Endodermal cell (in vitro differentiated cells): ENCODE results near the gene POC1B. TPM values are rescaled to one million over a fixed set of nuclear protein-coding genes. Genes with fewer than 3 reads are reported as not detected.

ENCODE experiments used
- DNase-seq: peaks from one replicate; pipeline ENCODE4 v3.0.0-alpha.2; 2017
- H3K27ac ChIP-seq: 2 replicates; pipeline ENCODE4 v1.5.1; 2013; ENCODE audit warnings: mild to moderate bottlenecking, low read depth, low read length, moderate library complexity
- H3K27me3 ChIP-seq: 2 replicates; pipeline ENCODE4 v1.6.1; 2013; ENCODE audit warnings: mild to moderate bottlenecking, low read length, moderate library complexity; ENCODE audit not compliant: insufficient read depth, control insufficient read depth, poor library complexity, severe bottlenecking
- H3K36me3 ChIP-seq: 2 replicates; pipeline ENCODE4 v1.7.0; 2013; ENCODE audit warnings: mild to moderate bottlenecking, low read length, moderate library complexity; ENCODE audit not compliant: control insufficient read depth, insufficient read depth
- H3K4me1 ChIP-seq: one replicate; pipeline ENCODE4 v1.7.0; 2013; ENCODE audit warnings: low read length; ENCODE audit not compliant: control insufficient read depth, insufficient read depth
- H3K4me3 ChIP-seq: 2 replicates; pipeline ENCODE4 v1.5.1; 2013; ENCODE audit warnings: mild to moderate bottlenecking, low read length, moderate library complexity
- H3K9ac ChIP-seq: 2 replicates; pipeline ENCODE4 v1.6.1; 2013; ENCODE audit warnings: mild to moderate bottlenecking, low read length, moderate library complexity; ENCODE audit not compliant: poor library complexity, severe bottlenecking; ENCODE audit errors: extremely low read depth
- H3K9me3 ChIP-seq: 2 replicates; pipeline ENCODE4 v1.6.1; 2013; ENCODE audit warnings: mild to moderate bottlenecking, low read length, moderate library complexity; ENCODE audit not compliant: control insufficient read depth
- H3K27ac Mint-ChIP-seq: 2 replicates; pipeline ENCODE4 v1.8.0; 2020; ENCODE audit warnings: mixed read lengths
- H3K27me3 Mint-ChIP-seq: 2 replicates; pipeline ENCODE4 v1.8.0; 2021; ENCODE audit warnings: mild to moderate bottlenecking, mixed read lengths; ENCODE audit not compliant: insufficient read depth
- H3K36me3 Mint-ChIP-seq: 2 replicates; pipeline ENCODE4 v1.8.0; 2020; ENCODE audit warnings: low read depth, mixed read lengths
- H3K4me1 Mint-ChIP-seq: 2 replicates; pipeline ENCODE4 v1.8.0; 2020; ENCODE audit warnings: mixed read lengths
- H3K4me3 Mint-ChIP-seq: 2 replicates; pipeline ENCODE4 v1.8.0; 2020; ENCODE audit warnings: mild to moderate bottlenecking, moderate library complexity, mixed read lengths
- H3K9me3 Mint-ChIP-seq: 2 replicates; pipeline ENCODE4 v1.8.0; 2020; ENCODE audit warnings: mild to moderate bottlenecking, mixed read lengths
- CTCF ChIP-seq: fragments of 200-600 bp; sonication (generic); conservative IDR thresholded peaks from 2 replicates; pipeline ENCODE4 v1.5.0; 2021; ENCODE audit warnings: antibody characterized with exemption, mild to moderate bottlenecking
- WGBS, 2 experiments: methylation state at CpG; one replicate each; pipeline versions ENCODE4 v1.1.5 to v1.1.7; 2013; ENCODE audit warnings: missing lambda C conversion rate in 2 of 2, mixed read lengths in 1 of 2; ENCODE audit not compliant: insufficient coverage in 1 of 2, insufficient read length in 1 of 2; 5-methylcytosine and 5-hydroxymethylcytosine counted together
- total RNA-seq, 2 donors: library from RNA; stranded (reverse); fragmentation: NEBNext Ultra II Directional in 1 of 2; extraction: Animal tissue kit (Norgen Biotek cat#: 25700) in 1 of 2; gene quantifications; 2 replicates in 1 of 2; 3 replicates in 1 of 2; pipeline ENCODE4 v1.2.1, GENCODE V29; 2021

The POC1B gene
- total RNA-seq, 2 donors from 2014 or later = 22.3 to 36.1 TPM

- Mint-ChIP-seq H3K9me3 (no peaks in the 10 kb centered on the region), H3K4me1 (peaks cover 10% of the 10 kb centered on the region), H3K4me3 (no peak overlapping the region), H3K36me3 (no peaks in the 10 kb centered on the region), H3K27me3 (no peaks in the 10 kb centered on the region), H3K27ac (no peak overlapping the region)
- peaks cover 4% of the 10 kb centered on the region for H3K4me1 ChIP-seq
- no peak overlapping the region for H3K27ac ChIP-seq
- WGBS, 2 experiments = 92 to 100% methylated on average over 1 to 3 of the region's 3 CpGs
- no peak for DNase-seq
- H3K9ac ChIP-seq = no peak overlapping the region
- no peaks in the 10 kb centered on the region for H3K36me3 ChIP-seq
- no peak for TF ChIP-seq CTCF
- H3K9me3 ChIP-seq = no peaks in the 10 kb centered on the region
- H3K4me3 ChIP-seq = no peak overlapping the region
- no peaks in the 10 kb centered on the region for H3K27me3 ChIP-seq
Observed at GRCh38 chr12:89390802-89391673, 134.8 kb downstream of the POC1B start.

GRCh38 chr12:89389755-89390661 is 135.8 kb downstream of the POC1B start:
- Mint-ChIP-seq H3K4me3 (no peak overlapping the region), H3K4me1 (peaks cover 15% of the 10 kb centered on the region), H3K9me3 (no peaks in the 10 kb centered on the region), H3K27me3 (no peaks in the 10 kb centered on the region), H3K27ac (no peak overlapping the region), H3K36me3 (no peaks in the 10 kb centered on the region)
- no peaks in the 10 kb centered on the region for H3K27me3 ChIP-seq
- H3K36me3 ChIP-seq = no peaks in the 10 kb centered on the region
- no peak for DNase-seq
- peaks cover 5% of the 10 kb centered on the region for H3K4me1 ChIP-seq
- H3K27ac ChIP-seq = no peak overlapping the region
- no peak overlapping the region for H3K9ac ChIP-seq
- no peaks in the 10 kb centered on the region for H3K9me3 ChIP-seq
- 90 to 93% methylated on average over 5 to 6 of the region's 6 CpGs for WGBS, 2 experiments
- no peak overlapping the region for H3K4me3 ChIP-seq
- TF ChIP-seq CTCF = no peak

- H3K9me3 Mint-ChIP-seq = no peaks in the 10 kb centered on the region
- H3K4me1 ChIP-seq = peaks cover 11% of the 10 kb centered on the region
- 90 to 95% methylated on average over 3 of the region's 3 CpGs for WGBS, 2 experiments
- H3K27me3 Mint-ChIP-seq = no peaks in the 10 kb centered on the region
- no peak for TF ChIP-seq CTCF
- H3K36me3 ChIP-seq = no peaks in the 10 kb centered on the region
- H3K9me3 ChIP-seq = no peaks in the 10 kb centered on the region
- H3K4me1 Mint-ChIP-seq = peaks cover 29% of the 10 kb centered on the region
- H3K4me3 ChIP-seq = no peak overlapping the region
- H3K27ac Mint-ChIP-seq = no peak overlapping the region
- no peak overlapping the region for H3K27ac ChIP-seq
- H3K36me3 Mint-ChIP-seq = no peaks in the 10 kb centered on the region
- DNase-seq = no peak
- no peaks in the 10 kb centered on the region for H3K27me3 ChIP-seq
- no peak overlapping the region for H3K9ac ChIP-seq
- no peak overlapping the region for H3K4me3 Mint-ChIP-seq
Observed at GRCh38 chr12:89386138-89386537, 139.7 kb downstream of the POC1B start.
